Right hindlimb (tissue), 1 donor: ENCODE results near the gene RHOV.

Experiments used
- DNase-seq: peaks from one replicate; pipeline ENCODE4 v3.0.0-alpha.2; 2018

Gene RHOV

DNA sequence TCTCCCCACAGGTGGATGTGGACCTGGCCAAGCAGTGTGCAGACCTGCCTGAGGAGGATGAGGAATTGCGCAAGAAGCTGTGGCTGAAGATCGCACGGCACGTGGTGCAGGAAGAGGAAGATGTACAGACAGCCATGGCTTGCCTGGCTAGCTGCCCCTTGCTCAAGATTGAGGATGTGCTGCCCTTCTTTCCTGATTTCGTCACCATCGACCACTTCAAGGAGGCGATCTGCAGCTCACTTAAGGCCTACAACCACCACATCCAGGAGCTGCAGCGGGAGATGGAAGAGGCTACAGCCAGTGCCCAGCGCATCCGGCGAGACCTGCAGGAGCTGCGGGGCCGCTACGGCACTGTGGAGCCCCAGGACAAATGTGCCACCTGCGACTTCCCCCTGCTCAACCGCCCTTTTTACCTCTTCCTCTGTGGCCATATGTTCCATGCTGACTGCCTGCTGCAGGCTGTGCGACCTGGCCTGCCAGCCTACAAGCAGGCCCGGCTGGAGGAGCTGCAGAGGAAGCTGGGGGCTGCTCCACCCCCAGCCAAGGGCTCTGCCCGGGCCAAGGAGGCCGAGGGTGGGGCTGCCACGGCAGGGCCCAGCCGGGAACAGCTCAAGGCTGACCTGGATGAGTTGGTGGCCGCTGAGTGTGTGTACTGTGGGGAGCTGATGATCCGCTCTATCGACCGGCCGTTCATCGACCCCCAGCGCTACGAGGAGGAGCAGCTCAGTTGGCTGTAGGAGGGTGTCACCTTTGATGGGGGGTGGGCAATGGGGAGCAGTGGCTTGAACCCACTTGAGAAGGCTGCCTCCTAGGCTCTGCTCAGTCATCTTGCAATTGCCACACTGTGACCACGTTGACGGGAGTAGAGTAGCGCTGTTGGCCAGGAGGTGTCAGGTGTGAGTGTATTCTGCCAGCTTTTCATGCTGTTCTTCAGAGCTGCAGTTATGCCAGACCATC, 28.8 kb upstream of the RHOV start:
- DNase-seq = no peak

DNA sequence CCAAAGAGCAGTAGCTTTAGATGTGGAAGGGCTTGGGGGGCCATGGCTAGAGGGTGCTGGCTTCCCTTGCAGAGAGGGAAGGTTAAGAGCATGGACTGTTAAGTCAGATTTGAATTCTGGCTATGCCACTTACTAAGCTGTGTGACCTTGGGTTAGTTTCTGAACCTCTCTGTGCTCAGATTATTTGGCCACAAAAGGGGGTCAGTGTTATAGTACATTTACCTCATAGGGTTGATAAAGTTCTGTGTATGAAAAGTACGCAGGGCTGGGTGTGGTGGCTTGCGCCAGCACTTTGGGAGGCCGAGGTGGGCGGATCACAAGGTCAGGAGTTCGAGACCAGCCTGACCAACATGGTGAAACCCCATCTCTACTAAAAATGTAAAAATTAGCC, 27.0 kb upstream of the RHOV start:
- no peak for DNase-seq

- no peak for DNase-seq
These were observed 26.4 kb upstream of the RHOV start for GRCh38 chr15:40900256-40901052.

GRCh38 chr15:40899536-40900207, 25.6 kb upstream of the RHOV start:
- DNase-seq = no peak

- no peak for DNase-seq
These were observed 20.8 kb upstream of the RHOV start for GRCh38 chr15:40894681-40895448.

DNA sequence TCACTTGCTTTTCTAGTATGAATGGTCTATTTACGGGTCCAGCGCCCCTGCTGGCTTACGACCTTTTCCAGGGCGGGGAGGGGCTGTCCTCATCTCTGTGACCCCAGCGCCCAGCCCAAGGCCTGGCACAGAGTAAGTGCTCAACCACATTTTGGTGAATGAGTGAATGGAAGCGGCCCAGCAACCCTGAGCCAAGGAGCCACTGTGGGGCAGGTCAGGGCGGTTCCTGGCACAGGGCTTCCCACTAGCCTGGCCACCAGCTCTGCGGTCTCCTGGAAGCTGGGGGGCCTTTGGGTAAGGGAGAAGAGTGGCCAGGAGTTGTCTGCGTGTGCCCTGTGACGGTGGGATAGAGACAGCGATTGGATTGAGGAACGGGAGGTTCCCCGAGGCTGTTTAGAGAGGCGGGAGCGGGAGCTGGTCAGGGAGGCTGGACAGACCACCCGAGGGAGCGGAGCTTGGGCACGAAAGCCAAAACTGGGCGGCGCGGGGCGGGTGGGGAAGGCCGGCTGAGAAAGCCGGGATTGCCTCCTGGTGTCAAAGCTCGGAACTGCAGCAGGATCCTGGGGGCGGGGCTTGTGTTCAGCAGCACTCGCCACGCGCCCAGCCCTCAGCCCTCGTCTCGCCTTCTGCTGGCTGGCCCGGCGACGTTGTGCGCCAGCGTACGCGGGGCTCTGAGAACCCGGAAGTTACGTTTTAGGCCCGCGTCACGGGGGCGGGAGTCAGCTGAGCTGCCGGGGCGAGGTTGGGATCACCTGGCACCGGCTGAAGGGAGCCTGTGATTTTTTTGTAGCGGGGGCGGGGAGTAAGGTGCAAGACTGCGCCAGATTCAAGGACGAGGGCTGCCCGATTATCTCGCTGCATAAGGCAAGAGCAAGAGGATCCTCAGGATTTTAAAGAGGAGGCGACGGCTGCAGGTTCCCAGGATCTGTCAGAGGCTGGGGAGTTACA, 20.0 kb upstream of the RHOV start, which contains the start of gene VPS18:
TSS of gene VPS18 (plus strand) at position 718 of the 948 bp plus-strand sequence. CDS start 319 bp downstream, outside the sequence.
- peak; percentile 99 for DNase-seq

DNA sequence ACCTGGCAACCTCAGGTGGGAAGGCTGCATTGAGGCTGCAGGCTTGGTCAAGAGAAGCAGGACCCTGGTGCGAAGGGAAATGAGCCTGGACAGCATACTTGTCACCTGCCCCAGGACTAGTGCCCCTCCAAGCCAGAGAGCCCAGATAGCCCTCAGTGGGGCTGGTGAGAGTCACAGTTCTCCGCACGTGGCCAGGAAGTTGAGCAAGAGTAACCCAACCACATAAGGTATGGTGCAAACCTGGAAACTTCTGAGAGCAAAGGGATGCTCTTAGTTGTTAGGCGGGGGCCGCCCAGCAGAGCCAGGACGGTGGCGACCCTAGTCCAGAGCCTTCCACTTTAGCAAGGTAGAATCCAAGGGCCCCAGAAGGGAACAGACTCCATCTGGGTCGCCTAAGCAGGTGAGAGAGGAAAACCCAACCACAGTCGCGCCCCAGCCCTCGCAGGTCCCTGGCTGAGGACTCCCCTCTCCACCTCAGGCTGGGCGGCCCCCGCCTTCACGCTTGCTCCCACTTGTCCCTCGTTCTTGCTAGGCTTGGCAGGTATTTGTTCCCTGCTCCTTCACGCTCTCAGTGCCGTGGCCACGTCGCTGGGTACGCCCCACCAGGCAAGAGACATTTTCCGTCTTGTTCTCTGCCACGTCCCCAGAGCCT, 19.1 kb upstream of the RHOV start:
- DNase-seq = no peak

DNA sequence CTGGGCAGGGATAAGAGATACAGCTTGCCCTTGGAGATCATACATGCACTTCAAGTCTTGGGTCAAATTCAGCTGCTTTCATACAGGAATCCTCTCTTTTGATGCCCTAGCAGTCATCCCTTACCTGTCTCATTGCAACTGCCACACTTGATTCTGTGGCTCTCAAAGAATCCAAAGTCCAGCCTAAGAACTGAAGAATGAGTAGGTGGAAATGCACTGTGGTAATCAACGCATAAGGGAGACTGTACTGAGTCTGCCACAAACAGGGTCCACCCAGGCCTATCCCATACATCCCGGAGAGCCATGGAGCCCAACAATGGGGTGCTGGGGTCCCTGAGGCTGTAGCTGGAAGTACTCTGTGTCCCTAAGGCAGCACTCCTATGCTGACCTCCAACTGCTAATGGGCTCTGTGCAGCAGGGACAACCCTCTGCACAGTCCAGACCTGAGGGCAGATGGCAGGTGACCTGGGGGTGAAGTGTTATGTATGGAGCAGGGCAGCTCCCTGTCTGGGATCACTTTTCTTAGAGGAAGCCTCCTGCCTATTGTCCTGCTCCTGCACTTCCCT, 18.5 kb upstream of the RHOV start:
- DNase-seq = no peak

GRCh38 chr15:40891810-40892446, 17.9 kb upstream of the RHOV start:
- DNase-seq = no peak

GRCh38 chr15:40891138-40891537, 17.1 kb upstream of the RHOV start:
- DNase-seq = no peak

- no peak for DNase-seq
These were observed 15.1 kb upstream of the RHOV start for GRCh38 chr15:40889112-40889511.

DNA sequence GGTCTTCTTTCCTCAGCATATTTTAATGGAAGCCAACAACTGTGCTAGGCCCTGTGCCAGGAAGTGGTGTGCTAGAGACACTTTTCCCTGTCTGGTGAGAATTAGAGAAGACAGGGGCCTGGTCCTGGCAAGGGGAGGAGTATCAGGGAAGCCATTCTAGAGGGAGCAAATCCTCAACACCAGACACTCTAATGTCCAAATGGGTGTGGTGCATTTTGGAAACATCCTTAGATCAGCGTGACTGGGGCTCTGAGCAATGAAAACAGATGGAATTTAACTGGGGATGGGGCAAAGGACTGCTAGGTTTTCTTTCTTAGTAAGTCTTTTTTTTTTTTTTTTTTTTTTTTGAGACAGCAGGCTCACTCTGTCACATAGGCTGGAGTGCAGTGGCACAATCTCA, 12.6 kb upstream of the RHOV start:
- no peak for DNase-seq

DNA sequence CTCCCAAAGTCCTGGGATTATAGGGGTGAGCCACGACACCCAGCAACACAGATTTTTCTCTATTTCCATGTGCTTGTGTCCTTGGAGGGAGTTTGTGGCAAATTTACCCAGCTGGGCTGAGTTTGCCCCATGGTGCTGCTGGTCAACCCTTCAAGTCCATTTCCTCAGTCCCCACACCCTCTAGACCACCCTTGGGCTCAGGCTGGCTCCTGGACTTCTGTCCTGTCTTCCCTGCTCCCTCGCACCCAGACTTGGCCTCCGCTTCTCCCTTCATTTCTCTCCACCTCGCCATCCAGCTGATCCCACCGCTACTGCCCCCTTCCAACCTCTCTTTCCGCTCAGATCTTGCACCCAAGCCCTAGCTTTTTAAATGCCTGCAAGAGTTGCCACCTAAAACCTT, 7.3 kb upstream of the RHOV start:
- DNase-seq = no peak

- no peak for DNase-seq
These were observed 5.6 kb upstream of the RHOV start for GRCh38 chr15:40879609-40880008.

DNA sequence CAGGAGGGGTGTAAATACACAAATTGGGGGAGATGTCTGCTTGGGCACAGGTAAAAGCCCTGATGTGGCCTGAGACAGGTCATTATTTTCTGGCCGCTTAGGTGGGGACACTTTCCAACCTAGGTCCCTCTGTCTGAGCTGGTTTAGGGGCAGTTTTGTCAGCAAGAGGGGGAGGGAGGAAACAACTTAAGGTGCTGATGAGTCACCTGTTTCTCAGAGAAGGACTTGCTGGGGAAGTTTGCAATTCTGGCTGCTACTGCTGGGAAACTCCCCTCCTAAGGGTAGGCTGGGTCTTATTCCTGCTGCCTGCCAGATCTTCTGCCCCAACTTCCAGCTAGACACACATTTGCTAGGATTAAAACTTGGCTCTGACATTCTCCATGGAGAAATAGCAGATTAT, 4.8 kb upstream of the RHOV start:
- no peak for DNase-seq

GRCh38 chr15:40877694-40878093, 3.7 kb upstream of the RHOV start:
- no peak for DNase-seq

GRCh38 chr15:40875991-40876730, 2.1 kb upstream of the RHOV start:
- DNase-seq = no peak

GRCh38 chr15:40872791-40873693, 992 bp downstream of the RHOV start:
- DNase-seq = no peak
